ENCODE data around the gene CDK17. TPM values are rescaled to one million over a fixed set of nuclear protein-coding genes. Genes with fewer than 3 reads are reported as not detected.
A peak's percentile ranks its signal among the peaks of the same experiment; 100 is the strongest.
"Not testable (repeated sequence)": the region's sequence is repeated elsewhere in the genome, so short reads cannot be mapped to it uniquely, and the experiment has no call there.

The CDK17 gene
- total RNA-seq, 1 donor from 2014 or later, result 47.1 TPM

DNA sequence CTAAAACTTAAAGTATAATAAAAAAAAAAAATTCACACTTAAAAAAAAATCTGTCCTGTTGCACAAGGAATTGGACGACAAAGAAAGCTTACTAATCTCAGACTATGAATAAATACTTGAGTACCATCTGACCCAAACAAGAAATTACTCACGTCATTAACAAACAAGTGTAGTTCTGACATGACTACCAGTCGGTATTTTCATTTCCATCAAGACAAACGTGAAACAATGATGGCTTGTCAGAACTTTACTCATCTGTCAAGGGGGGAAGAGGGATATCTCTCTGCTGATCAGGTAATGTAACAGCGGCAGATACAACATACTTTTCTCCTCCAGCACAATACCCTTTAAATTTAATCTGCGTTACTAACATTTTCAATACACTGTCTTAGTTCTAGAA lies 78.3 kb downstream of the CDK17 start:
- ATAC-seq (no peak), DNase-seq (no peak)
- peaks cover 14% of the 10 kb centered on the region for H3K36me3 ChIP-seq
- intact Hi-C loops (cut with DNase I), result no loop called here
- no peaks in the 10 kb centered on the region for H3K4me1 ChIP-seq
- H3K4me3 ChIP-seq, result no peak overlapping the region
- H3K27me3 ChIP-seq, result no peaks in the 10 kb centered on the region
- H3K9me3 ChIP-seq, result no peaks in the 10 kb centered on the region
- H3K27ac ChIP-seq, result no peak overlapping the region
- TF ChIP-seq, protein P1, sequence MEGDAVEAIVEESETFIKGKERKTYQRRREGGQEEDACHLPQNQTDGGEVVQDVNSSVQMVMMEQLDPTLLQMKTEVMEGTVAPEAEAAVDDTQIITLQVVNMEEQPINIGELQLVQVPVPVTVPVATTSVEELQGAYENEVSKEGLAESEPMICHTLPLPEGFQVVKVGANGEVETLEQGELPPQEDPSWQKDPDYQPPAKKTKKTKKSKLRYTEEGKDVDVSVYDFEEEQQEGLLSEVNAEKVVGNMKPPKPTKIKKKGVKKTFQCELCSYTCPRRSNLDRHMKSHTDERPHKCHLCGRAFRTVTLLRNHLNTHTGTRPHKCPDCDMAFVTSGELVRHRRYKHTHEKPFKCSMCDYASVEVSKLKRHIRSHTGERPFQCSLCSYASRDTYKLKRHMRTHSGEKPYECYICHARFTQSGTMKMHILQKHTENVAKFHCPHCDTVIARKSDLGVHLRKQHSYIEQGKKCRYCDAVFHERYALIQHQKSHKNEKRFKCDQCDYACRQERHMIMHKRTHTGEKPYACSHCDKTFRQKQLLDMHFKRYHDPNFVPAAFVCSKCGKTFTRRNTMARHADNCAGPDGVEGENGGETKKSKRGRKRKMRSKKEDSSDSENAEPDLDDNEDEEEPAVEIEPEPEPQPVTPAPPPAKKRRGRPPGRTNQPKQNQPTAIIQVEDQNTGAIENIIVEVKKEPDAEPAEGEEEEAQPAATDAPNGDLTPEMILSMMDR (IDR thresholded peaks at IDR 0.05), result no peak

DNA sequence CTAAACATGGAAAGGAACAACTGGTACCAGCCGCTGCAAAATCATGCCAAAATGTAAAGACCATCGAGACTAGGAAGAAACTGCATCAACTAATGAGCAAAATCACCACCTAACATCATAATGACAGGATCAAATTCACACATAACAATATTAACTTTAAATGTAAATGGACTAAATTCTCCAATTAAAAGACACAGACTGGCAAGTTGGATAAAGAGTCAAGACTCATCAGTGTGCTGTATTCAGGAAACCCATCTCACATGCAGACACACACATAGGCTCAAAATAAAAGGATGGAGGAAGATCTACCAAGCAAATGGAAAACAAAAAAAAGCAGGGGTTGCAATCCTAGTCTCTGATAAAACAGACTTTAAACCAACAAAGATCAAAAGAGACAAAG lies 82.4 kb downstream of the CDK17 start:
- H3K4me1 ChIP-seq; DNase-seq; ATAC-seq; intact Hi-C loops (cut with DNase I); H3K4me3 ChIP-seq; H3K27ac ChIP-seq; H3K36me3 ChIP-seq; H3K27me3 ChIP-seq; H3K9me3 ChIP-seq: not testable (repeated sequence)

DNA sequence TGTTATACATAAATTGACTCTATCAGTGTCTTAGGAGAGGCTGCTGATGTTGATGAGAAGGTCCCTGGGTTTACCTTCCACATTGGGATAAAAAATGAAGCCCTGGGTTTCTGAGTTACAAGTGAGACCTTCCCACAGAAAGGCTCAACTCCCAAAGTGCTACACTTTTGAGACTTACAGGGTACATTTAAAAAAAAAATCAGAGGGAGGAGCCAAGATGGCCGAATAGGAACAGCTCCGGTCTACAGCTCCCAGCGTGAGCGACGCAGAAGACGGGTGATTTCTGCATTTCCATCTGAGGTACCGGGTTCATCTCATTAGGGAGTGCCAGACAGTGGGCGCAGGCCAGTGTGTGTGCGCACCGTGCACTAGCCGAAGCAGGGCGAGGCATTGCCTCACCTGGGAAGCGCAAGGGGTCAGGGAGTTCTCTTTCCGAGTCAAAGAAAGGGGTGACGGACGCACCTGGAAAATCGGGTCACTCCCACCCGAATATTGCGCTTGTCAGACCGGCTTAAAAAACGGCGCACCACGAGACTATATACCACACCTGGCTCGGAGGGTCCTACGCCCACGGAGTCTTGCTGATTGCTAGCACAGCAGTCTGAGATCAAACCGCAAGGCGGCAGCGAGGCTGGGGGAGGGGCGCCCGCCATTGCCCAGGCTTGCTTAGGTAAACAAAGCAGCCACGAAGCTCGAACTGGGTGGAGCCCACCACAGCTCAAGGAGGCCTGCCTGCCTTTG lies 84.3 kb downstream of the CDK17 start:
- DNase-seq; ATAC-seq; H3K4me1 ChIP-seq; intact Hi-C loops (cut with DNase I); H3K27me3 ChIP-seq; H3K9me3 ChIP-seq: not testable (repeated sequence)
- H3K27ac ChIP-seq, result peak overlapping the region; percentile 2
- peak overlapping the region; percentile 42 for H3K4me3 ChIP-seq
- peaks cover 14% of the 10 kb centered on the region for H3K36me3 ChIP-seq

DNA sequence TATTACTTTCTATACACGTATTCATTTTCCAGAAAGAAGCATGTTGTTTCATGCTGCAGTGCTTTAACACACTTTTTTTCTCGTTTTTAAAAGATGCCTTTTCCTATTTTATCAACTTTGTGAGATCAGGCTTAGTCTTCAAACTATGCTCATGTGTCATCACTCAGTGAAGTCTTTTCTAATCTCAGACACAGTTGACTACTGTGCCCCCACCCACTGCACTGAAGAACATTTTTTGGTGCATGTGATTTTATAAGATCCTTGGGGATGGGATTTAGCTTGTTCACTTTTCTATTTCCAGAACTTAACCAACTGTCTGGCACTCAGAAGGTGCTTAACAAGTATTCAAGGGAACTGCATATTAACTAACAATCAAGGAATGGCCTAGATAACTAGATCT lies 85.5 kb downstream of the CDK17 start:
- Histone ChIP-seq H3K36me3 (peaks cover 21% of the 10 kb centered on the region), H3K9me3 (no peaks in the 10 kb centered on the region), H3K4me3 (no peak overlapping the region), H3K27ac (no peak overlapping the region), H3K27me3 (no peaks in the 10 kb centered on the region), H3K4me1 (no peaks in the 10 kb centered on the region)
- intact Hi-C loops (cut with DNase I), result no loop called here
- ATAC-seq, result no peak
- TF ChIP-seq, protein P1 (IDR thresholded peaks at IDR 0.05), result no peak
- DNase-seq, result no peak

DNA sequence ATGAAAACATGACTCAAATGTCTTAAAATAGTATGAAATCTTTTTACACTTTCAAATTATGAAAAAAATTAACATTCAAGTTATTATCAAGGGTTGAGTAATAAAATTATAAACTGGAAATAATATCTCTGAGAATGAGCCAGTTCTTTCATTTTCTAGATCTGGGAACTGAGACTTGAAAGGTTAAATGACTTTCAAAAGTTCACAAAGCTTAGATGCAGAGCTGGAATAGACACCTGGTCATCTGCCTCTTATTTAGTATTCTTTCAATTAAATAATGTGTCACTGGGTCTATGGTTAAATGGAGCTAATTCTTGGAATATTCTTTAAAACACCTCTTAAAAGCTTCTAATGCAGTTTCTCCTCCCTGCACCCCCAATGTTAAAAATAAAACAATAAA lies 86.6 kb downstream of the CDK17 start:
- intact Hi-C loops (cut with DNase I), result no loop called here
- H3K36me3 ChIP-seq, result peaks cover 21% of the 10 kb centered on the region
- no peaks in the 10 kb centered on the region for H3K4me1 ChIP-seq
- TF ChIP-seq, protein P1 (IDR thresholded peaks at IDR 0.05), result no peak
- H3K27ac ChIP-seq, result no peak overlapping the region
- no peak overlapping the region for H3K4me3 ChIP-seq
- ATAC-seq, result no peak
- H3K27me3 ChIP-seq, result no peaks in the 10 kb centered on the region
- no peak for DNase-seq
- no peaks in the 10 kb centered on the region for H3K9me3 ChIP-seq

DNA sequence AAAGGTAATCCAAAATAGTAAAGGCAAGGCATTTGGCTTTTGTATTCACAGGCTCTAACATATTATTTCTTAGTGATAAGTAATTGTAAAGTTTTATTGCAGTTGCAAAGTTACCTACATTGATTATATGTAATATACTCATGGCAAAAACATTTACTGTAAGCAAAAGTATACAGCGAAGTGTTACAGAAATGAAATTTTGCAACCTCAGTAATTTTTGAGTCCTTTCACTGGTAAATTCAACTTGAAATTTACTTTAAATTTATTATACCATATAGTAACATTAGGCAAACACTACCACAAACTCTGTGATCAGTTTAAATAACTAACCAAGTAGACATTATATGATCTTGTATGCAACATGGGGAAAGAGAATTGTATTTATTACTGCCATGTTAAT lies 89.0 kb downstream of the CDK17 start:
- intact Hi-C loops (cut with DNase I), result no loop called here
- Histone ChIP-seq H3K9me3 (no peaks in the 10 kb centered on the region), H3K27ac (no peak overlapping the region), H3K4me1 (no peaks in the 10 kb centered on the region), H3K27me3 (no peaks in the 10 kb centered on the region), H3K4me3 (no peak overlapping the region), H3K36me3 (peaks cover 21% of the 10 kb centered on the region)
- ATAC-seq (no peak), DNase-seq (no peak)
- TF ChIP-seq, protein P1 (IDR thresholded peaks at IDR 0.05), result no peak

DNA sequence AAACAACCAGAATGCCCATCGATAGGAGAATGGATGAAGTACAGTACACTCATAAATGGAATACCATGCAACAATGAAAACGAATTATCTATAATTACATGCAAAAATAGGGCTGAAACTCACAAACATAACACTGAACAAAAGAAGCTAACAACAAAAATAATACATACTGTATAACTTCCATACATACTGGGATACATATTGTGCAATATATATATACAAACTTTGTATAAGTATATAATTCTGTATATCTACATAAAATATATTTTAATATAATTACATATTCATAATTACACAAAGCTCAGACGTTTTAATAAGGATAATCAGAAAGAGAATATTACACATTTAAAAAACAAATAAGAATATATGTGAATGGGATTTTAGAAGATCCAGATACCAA lies 90.2 kb downstream of the CDK17 start:
- DNase-seq (no peak), ATAC-seq (no peak)
- Histone ChIP-seq H3K4me3 (no peak overlapping the region), H3K9me3 (no peaks in the 10 kb centered on the region), H3K4me1 (no peaks in the 10 kb centered on the region), H3K27me3 (no peaks in the 10 kb centered on the region), H3K27ac (no peak overlapping the region), H3K36me3 (peaks cover 21% of the 10 kb centered on the region)
- intact Hi-C loops (cut with DNase I), result no loop called here
- TF ChIP-seq, protein P1 (IDR thresholded peaks at IDR 0.05), result no peak

Measured in upper lobe of right lung (tissue), 1 donor.